HCT116 (cell line): Measurements from ENCODE around the gene PDE6G. TPM values are rescaled to one million over a fixed set of nuclear protein-coding genes. Genes with fewer than 3 reads are reported as not detected.

ENCODE experiments used
- ATAC-seq: fragments of 200-7000 bp; cut with Tn5 transposase; 2 replicates; pipeline ENCODE4 v1.9.1; 2020; ENCODE audit warnings: mild to moderate bottlenecking, moderate library complexity
- BruUV-seq: library from RNA; stranded (reverse); fragments of 400-500 nt; replicated peaks from 2 replicates; lab custom pipeline; 2021; lab: Mats Ljungman, UMichigan
- CTCF ChIA-PET: fragments of 300-600 bp; sonication (Branson Sonifier 250); formaldehyde crosslinking; loops from one replicate; lab custom pipeline; 2021; ENCODE audit warnings: antibody characterized with exemption; lab: Charles Lee
- POLR2A ChIA-PET: fragments of 300-600, 350-600 bp; sonication (Branson Sonifier 250); formaldehyde crosslinking; loops from one replicate; lab custom pipeline; 2021; ENCODE audit warnings: antibody characterized with exemption; lab: Charles Lee
- RAD21 ChIA-PET, 2 experiments: fragments of 300-600 bp; sonication (Branson Sonifier 250); formaldehyde crosslinking; loops; one replicate each; lab custom pipeline; 2023; ENCODE audit warnings: low total read pairs in 2 of 2; ENCODE audit not compliant: uncharacterized antibody in 2 of 2, unreplicated experiment in 2 of 2, low non-redundant PET in 1 of 2; lab: Charles Lee
- DNase-seq: peaks from one replicate; pipeline ENCODE4 v3.0.0-alpha.2; 2010; ENCODE audit warnings: low read depth, low spot score
- H2AFZ ChIP-seq: fragments of 200-600 bp; shearing (Covaris generic), sonication (generic); 2 replicates; pipeline ENCODE4 v1.6.1; 2017; ENCODE audit warnings: low read depth, mixed run types, mixed read lengths, antibody characterized with exemption, low read length; ENCODE audit not compliant: poor library complexity, severe bottlenecking
- H3K27ac ChIP-seq: 2 replicates; pipeline ENCODE4 v1.5.1; 2012; ENCODE audit warnings: low read depth, low read length
- H3K27me3 ChIP-seq: fragments of 200-600 bp; sonication (generic); 2 replicates; pipeline ENCODE4 v1.6.1; 2016; ENCODE audit warnings: mixed run types, low read length, mixed read lengths; ENCODE audit not compliant: insufficient read depth
- H3K36me3 ChIP-seq, 2 experiments: fragments of 200-500 bp in 1 of 2; fragments of 200-600 bp in 1 of 2; sonication (Bioruptor generic) in 1 of 2; sonication (generic) in 1 of 2; 2 replicates each; pipeline versions ENCODE4 v1.5.1 to v1.6.1; 2014 to 2016; ENCODE audit warnings: low read length in 2 of 2, inconsistent platforms in 1 of 2, mixed read lengths in 1 of 2, mixed run types in 1 of 2; ENCODE audit not compliant: insufficient read depth in 2 of 2, control insufficient read depth in 1 of 2
- H3K4me1 ChIP-seq, 2 experiments: fragments of 200-600 bp in 1 of 2; sonication (generic) in 1 of 2; 2 replicates each; pipeline versions ENCODE4 v1.5.1 to v1.6.1; 2012 to 2017; ENCODE audit warnings: low read length in 2 of 2, inconsistent platforms in 1 of 2, mild to moderate bottlenecking in 1 of 2, mixed read lengths in 1 of 2, mixed run types in 1 of 2, moderate library complexity in 1 of 2; ENCODE audit not compliant: insufficient read depth in 2 of 2, control insufficient read depth in 1 of 2
- H3K4me2 ChIP-seq: fragments of 200-600 bp; sonication (generic); 2 replicates; pipeline ENCODE4 v1.6.1; 2017; ENCODE audit warnings: mixed run types, low read length, mixed read lengths
- H3K4me3 ChIP-seq, 2 experiments: fragments of 200-600 bp in 1 of 2; sonication (generic) in 1 of 2; replicated peaks in 1 of 2; 2 replicates each; pipeline ENCODE4 v1.5.1; 2011 to 2016; ENCODE audit warnings: low read length in 2 of 2, control low read depth in 1 of 2, low read depth in 1 of 2, mild to moderate bottlenecking in 1 of 2, mixed read lengths in 1 of 2, mixed run types in 1 of 2
- H3K79me2 ChIP-seq: fragments of 200-600 bp; sonication (generic); 2 replicates; pipeline ENCODE4 v1.6.1; 2017; ENCODE audit warnings: mild to moderate bottlenecking, mixed run types, low read length, moderate library complexity, mixed read lengths; ENCODE audit not compliant: insufficient read depth
- H3K9ac ChIP-seq: fragments of 200-600 bp; sonication (generic); 2 replicates; pipeline ENCODE4 v1.6.1; 2016; ENCODE audit warnings: low read length, mixed read lengths
- H3K9me2 ChIP-seq: fragments of 200-600 bp; sonication (generic), shearing (Covaris generic); 2 replicates; pipeline ENCODE4 v1.6.1; 2017; ENCODE audit warnings: mixed run types, mild to moderate bottlenecking, moderate library complexity; ENCODE audit not compliant: insufficient read depth
- H3K9me3 ChIP-seq, 2 experiments: fragments of 200-500 bp in 1 of 2; fragments of 200-600 bp in 1 of 2; sonication (Bioruptor generic) in 1 of 2; sonication (generic) in 1 of 2; 2 replicates each; pipeline ENCODE4 v1.6.1; 2014 to 2017; ENCODE audit warnings: low read length in 2 of 2, mixed read lengths in 2 of 2, inconsistent platforms in 1 of 2, low read depth in 1 of 2, mild to moderate bottlenecking in 1 of 2, mixed run types in 1 of 2, moderate library complexity in 1 of 2; ENCODE audit not compliant: control insufficient read depth in 1 of 2, insufficient read depth in 1 of 2
- H4K20me1 ChIP-seq: fragments of 200-600 bp; sonication (generic), shearing (Covaris generic); 2 replicates; pipeline ENCODE4 v1.6.1; 2017; ENCODE audit warnings: mixed run types, mild to moderate bottlenecking, moderate library complexity; ENCODE audit not compliant: insufficient read depth
- ATF3 ChIP-seq: IDR thresholded peaks from 2 replicates; pipeline ENCODE4 v1.6.1; 2012
- EZH2 ChIP-seq: fragments of 200-600 bp; sonication (generic); IDR thresholded peaks from 2 replicates; pipeline ENCODE4 v1.6.1; 2017; ENCODE audit warnings: antibody characterized with exemption, mixed run types
- JUND ChIP-seq: IDR thresholded peaks from 2 replicates; pipeline ENCODE4 v1.6.1; 2012
- MAX ChIP-seq: IDR thresholded peaks from 2 replicates; pipeline ENCODE4 v1.6.1; 2012
- RAD21 ChIP-seq: IDR thresholded peaks from 2 replicates; pipeline ENCODE4 v1.6.1; 2012; ENCODE audit warnings: low read depth, mild to moderate bottlenecking
- REST ChIP-seq: IDR thresholded peaks from 2 replicates; pipeline ENCODE4 v1.6.1; 2012; ENCODE audit warnings: low read depth
- TCF7L2 ChIP-seq: IDR thresholded peaks from 2 replicates; pipeline ENCODE4 v1.7.0; 2011; ENCODE audit warnings: borderline replicate concordance, inconsistent platforms; ENCODE audit not compliant: insufficient read depth, insufficient read length; ENCODE audit errors: extremely low read depth
- ZFX ChIP-seq: fragments of 450-650 bp; IDR thresholded peaks from 2 replicates; pipeline ENCODE4 v1.6.1; 2017
- ZNF274 ChIP-seq: fragments of 200-500 bp; sonication (Bioruptor generic); IDR thresholded peaks from 2 replicates; pipeline ENCODE4 v1.6.1; 2014; ENCODE audit warnings: mild to moderate bottlenecking, low read depth, low read length, inconsistent platforms
- intact Hi-C: fragments of 100-400 bp; cut with micrococcal nuclease; formaldehyde crosslinking; loops from 2 replicates; pipeline ENCODE4 v1.10.0; 2022
- total RNA-seq: library from RNA; stranded (reverse); gene quantifications from one replicate; pipeline ENCODE4 v1.2.1, GENCODE V29; 2021; ENCODE audit not compliant: unreplicated experiment

Gene PDE6G
- total RNA-seq, 1 experiment from 2014 or later, result not detected

DNA sequence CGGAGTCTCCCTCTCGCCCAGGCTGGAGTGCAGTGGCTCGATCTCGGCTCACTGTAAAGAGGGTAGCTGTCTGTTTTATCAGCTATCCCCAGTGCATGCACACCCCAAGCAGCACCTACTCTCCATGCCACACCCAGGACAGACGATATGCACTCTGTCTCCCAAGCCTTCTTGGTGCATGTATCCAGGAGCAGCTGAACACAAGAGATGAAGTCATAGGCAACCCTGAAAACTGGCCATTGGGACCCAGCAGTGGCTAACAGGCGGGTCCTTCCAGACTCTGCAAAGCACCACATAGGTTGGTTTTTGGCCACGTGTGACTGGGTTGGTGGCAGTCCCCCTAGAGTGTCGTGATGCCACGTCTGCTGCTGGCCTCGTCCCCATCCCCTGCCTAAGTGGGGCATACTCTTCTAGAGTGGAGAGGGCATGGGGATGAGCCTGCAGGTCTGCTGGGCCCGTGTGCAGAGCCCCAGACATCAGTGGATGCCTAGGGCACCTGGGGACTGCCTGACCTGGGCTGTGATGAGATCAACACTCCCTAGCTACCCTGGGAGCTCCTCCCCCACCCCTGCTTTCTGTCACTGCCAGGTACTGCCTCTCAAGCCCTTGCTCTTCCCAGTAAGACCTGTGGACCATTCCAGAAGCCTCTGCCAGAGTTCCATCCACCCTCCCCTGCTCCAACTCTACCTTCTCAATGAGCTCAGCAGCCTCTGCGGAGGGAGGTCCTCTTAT, 9.3 kb downstream of the PDE6G start:
- Histone ChIP-seq H3K27ac (no peak overlapping the region), H3K9ac (no peak overlapping the region), H3K27me3 (no peaks in the 10 kb centered on the region), H3K9me3 (peaks cover 0 to 5% of the 10 kb centered on the region in 2 experiments; a peak in 1 of 4 replicates), H2AFZ (no peak overlapping the region), H4K20me1 (no peaks in the 10 kb centered on the region), H3K4me3 (no peak overlapping the region), H3K4me2 (no peak overlapping the region), H3K36me3 (no peaks in the 10 kb centered on the region), H3K9me2 (no peaks in the 10 kb centered on the region), H3K79me2 (no peaks in the 10 kb centered on the region), H3K4me1 (peaks cover 10 to 19% of the 10 kb centered on the region in 2 experiments)
- ChIA-PET RAD21 (no interaction called here), CTCF (no interaction called here), POLR2A (no interaction called here)
- ATAC-seq (no peak), DNase-seq (no peak)
- intact Hi-C loops, result no loop called here
- BruUV-seq, result no TSS peak
- no peak for TF ChIP-seq ZFX
- TF ChIP-seq ZNF274, result no peak
- TF ChIP-seq ATF3, result no peak
- TF ChIP-seq TCF7L2, result no peak
- no peak for TF ChIP-seq RAD21

DNA sequence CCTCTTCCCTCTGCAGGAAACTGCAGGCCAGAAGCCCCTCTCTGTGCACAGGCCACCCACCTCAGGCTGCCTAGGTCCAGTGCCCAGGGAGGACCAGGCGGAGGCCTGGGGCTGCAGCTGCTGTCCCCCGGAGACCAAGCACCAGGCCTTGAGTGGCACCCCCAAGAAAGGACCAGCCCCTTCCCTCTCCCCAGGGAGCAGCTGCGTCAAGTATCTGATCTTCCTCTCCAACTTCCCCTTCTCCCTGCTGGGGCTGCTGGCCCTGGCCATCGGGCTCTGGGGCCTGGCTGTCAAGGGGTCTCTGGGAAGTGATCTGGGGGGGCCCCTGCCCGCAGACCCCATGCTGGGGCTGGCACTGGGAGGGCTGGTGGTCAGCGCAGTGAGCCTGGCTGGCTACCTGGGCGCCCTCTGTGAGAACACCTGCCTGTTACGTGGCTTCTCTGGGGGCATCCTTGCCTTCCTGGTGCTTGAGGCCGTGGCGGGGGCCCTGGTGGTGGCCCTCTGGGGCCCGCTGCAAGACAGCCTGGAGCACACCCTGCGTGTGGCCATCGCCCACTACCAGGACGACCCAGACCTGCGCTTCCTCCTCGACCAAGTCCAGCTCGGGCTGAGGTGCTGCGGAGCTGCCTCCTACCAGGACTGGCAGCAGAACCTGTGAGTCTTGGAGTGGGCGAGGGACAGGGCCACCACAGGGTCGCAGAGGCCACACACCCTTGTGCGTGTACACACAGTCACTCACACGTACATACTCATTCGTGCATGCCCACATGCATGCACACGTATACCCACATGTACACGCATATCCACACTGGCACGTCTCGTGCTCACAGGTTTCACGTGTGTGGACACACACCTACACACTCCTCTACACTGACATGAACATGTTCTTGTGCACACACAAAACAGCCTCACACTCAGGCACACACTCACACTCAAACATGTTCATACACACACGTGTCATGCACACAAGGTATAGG, 11.1 kb downstream of the PDE6G start:
- no peak for ATAC-seq
- intact Hi-C loops, result no loop called here
- POLR2A ChIA-PET, result no interaction called here

More for the DNA sequence above, 11.1 kb downstream of the PDE6G start:
- Histone ChIP-seq H3K4me2 (no peak overlapping the region), H3K9ac (no peak overlapping the region), H3K27me3 (no peaks in the 10 kb centered on the region), H3K79me2 (no peaks in the 10 kb centered on the region), H3K4me1 (peaks cover 4 to 22% of the 10 kb centered on the region in 2 experiments), H3K9me3 (peaks cover 0 to 5% of the 10 kb centered on the region in 2 experiments; a peak in 1 of 4 replicates), H3K27ac (no peak overlapping the region), H2AFZ (no peak overlapping the region), H3K36me3 (no peaks in the 10 kb centered on the region), H4K20me1 (no peaks in the 10 kb centered on the region), H3K4me3 (no peak overlapping the region), H3K9me2 (no peaks in the 10 kb centered on the region)
- BruUV-seq, result no TSS peak
- ChIA-PET RAD21 (no interaction called here), CTCF (no interaction called here)
- no peak for DNase-seq
- TF ChIP-seq EZH2, result no peak
- TF ChIP-seq RAD21, result no peak
- no peak for TF ChIP-seq REST
- no peak for TF ChIP-seq JUND
- TF ChIP-seq MAX, result no peak
